IMR-90 (cell line): ENCODE data around the gene SFXN2. TPM values are rescaled to one million over a fixed set of nuclear protein-coding genes. Genes with fewer than 3 reads are reported as not detected.

Experiments
- ATAC-seq: fragments of 200-7000 bp; cut with Tn5 transposase; 2 replicates; pipeline ENCODE4 v1.9.1; 2020; ENCODE audit warnings: low read depth, mild to moderate bottlenecking, moderate library complexity
- BruUV-seq: library from RNA; stranded (reverse); fragments of 400-500 nt; replicated peaks from 2 replicates; lab custom pipeline; 2021; lab: Mats Ljungman, UMichigan
- CTCF ChIA-PET: fragments of 300-600 bp; formaldehyde crosslinking; extraction: SDS; loops from one replicate; lab custom pipeline; 2021; ENCODE audit warnings: antibody characterized with exemption; lab: Yijun Ruan, JAX
- POLR2A ChIA-PET: fragments of 300-600 bp; sonication (Branson Sonifier 250); formaldehyde crosslinking; loops from one replicate; lab custom pipeline; 2022; ENCODE audit warnings: antibody characterized with exemption; ENCODE audit not compliant: unreplicated experiment; lab: Charles Lee
- DNase-seq: peaks from one replicate; pipeline ENCODE4 v3.0.0; 2013
- H2AFZ ChIP-seq: replicated peaks from 2 replicates; pipeline ENCODE3; 2013; ENCODE audit warnings: low read length, mild to moderate bottlenecking; ENCODE audit not compliant: poor library complexity
- H2AK5ac ChIP-seq: 2 replicates; pipeline ENCODE4 v1.6.1; 2013; ENCODE audit warnings: low read depth, low read length, inconsistent platforms
- H2AK9ac ChIP-seq: replicated peaks from 2 replicates; pipeline ENCODE3; 2013; ENCODE audit warnings: mild to moderate bottlenecking, low read depth, low read length, moderate library complexity; ENCODE audit not compliant: poor library complexity
- H2BK120ac ChIP-seq: 2 replicates; pipeline ENCODE4 v1.6.1; 2013; ENCODE audit warnings: low read depth, low read length, inconsistent platforms
- H2BK15ac ChIP-seq: 3 replicates; pipeline ENCODE4 v1.6.1; 2013; ENCODE audit warnings: low read depth, low read length, inconsistent platforms
- H2BK20ac ChIP-seq: 2 replicates; pipeline ENCODE4 v1.6.1; 2013; ENCODE audit warnings: low read depth, mild to moderate bottlenecking, inconsistent platforms, low read length, moderate library complexity
- H2BK5ac ChIP-seq: 2 replicates; pipeline ENCODE4 v1.6.1; 2013; ENCODE audit warnings: mild to moderate bottlenecking, low read depth, low read length, inconsistent platforms; ENCODE audit not compliant: poor library complexity, severe bottlenecking
- H3K14ac ChIP-seq: replicated peaks from 2 replicates; pipeline ENCODE4 v1.6.1; 2013; ENCODE audit warnings: low read depth, low read length, inconsistent platforms
- H3K18ac ChIP-seq: 2 replicates; pipeline ENCODE4 v1.6.1; 2013; ENCODE audit warnings: low read depth, low read length, control low read depth
- H3K23ac ChIP-seq: 2 replicates; pipeline ENCODE4 v1.6.1; 2013; ENCODE audit warnings: low read depth, low read length, inconsistent platforms
- H3K27ac ChIP-seq: 2 replicates; pipeline ENCODE4 v1.5.1; 2013; ENCODE audit warnings: mild to moderate bottlenecking, control low read depth, low read length; ENCODE audit not compliant: insufficient read depth
- H3K27me3 ChIP-seq: 2 replicates; pipeline ENCODE4 v1.6.1; 2013; ENCODE audit warnings: low read length; ENCODE audit not compliant: control insufficient read depth, insufficient read depth
- H3K36me3 ChIP-seq: 2 replicates; pipeline ENCODE4 v1.6.1; 2013; ENCODE audit warnings: low read length, mixed read lengths; ENCODE audit not compliant: control insufficient read depth, insufficient read depth
- H3K4ac ChIP-seq: 2 replicates; pipeline ENCODE4 v1.6.1; 2013; ENCODE audit warnings: low read depth, low read length, inconsistent platforms
- H3K4me1 ChIP-seq: 2 replicates; pipeline ENCODE4 v1.6.1; 2013; ENCODE audit warnings: low read length, mixed read lengths; ENCODE audit not compliant: control insufficient read depth, insufficient read depth
- H3K4me2 ChIP-seq: 2 replicates; pipeline ENCODE4 v1.6.1; 2013; ENCODE audit warnings: low read depth, mild to moderate bottlenecking, control low read depth, low read length, moderate library complexity
- H3K4me3 ChIP-seq: 2 replicates; pipeline ENCODE4 v1.5.1; 2013; ENCODE audit warnings: low read depth, mild to moderate bottlenecking, control low read depth, low read length, moderate library complexity; ENCODE audit not compliant: insufficient read depth
- H3K56ac ChIP-seq: 2 replicates; pipeline ENCODE4 v1.6.1; 2013; ENCODE audit warnings: low read length, inconsistent platforms; ENCODE audit not compliant: insufficient read depth; ENCODE audit errors: extremely low read depth
- H3K79me1 ChIP-seq, 2 experiments: 2 replicates each; pipeline ENCODE4 v1.6.1; 2013; ENCODE audit warnings: low read length in 2 of 2, inconsistent platforms in 1 of 2, low read depth in 1 of 2
- H3K9ac ChIP-seq: 2 replicates; pipeline ENCODE4 v1.6.1; 2013; ENCODE audit warnings: low read depth, low read length, control low read depth
- H3K9me1 ChIP-seq: 2 replicates; pipeline ENCODE4 v1.6.1; 2013; ENCODE audit warnings: low read length, inconsistent platforms; ENCODE audit not compliant: insufficient read depth
- H3K9me3 ChIP-seq: 2 replicates; pipeline ENCODE4 v1.6.1; 2013; ENCODE audit warnings: low read length; ENCODE audit not compliant: control insufficient read depth, insufficient read depth
- H4K20me1 ChIP-seq: 2 replicates; pipeline ENCODE4 v1.6.1; 2013; ENCODE audit warnings: low read length, inconsistent platforms; ENCODE audit not compliant: insufficient read depth
- H4K5ac ChIP-seq: 2 replicates; pipeline ENCODE4 v1.6.1; 2013; ENCODE audit warnings: mild to moderate bottlenecking, low read depth, low read length, control low read depth
- H4K8ac ChIP-seq, 2 experiments: 2 replicates each; pipeline ENCODE4 v1.6.1; 2013; ENCODE audit warnings: low read depth in 2 of 2, low read length in 2 of 2, control low read depth in 1 of 2, inconsistent platforms in 1 of 2
- H4K91ac ChIP-seq: 2 replicates; pipeline ENCODE4 v1.6.1; 2013; ENCODE audit warnings: low read depth, low read length, inconsistent platforms; ENCODE audit not compliant: insufficient read depth
- POLR2A ChIP-seq: IDR thresholded peaks from 2 replicates; pipeline ENCODE4 v1.6.1; 2012; ENCODE audit warnings: mild to moderate bottlenecking, low read depth, low read length
- RAD21 ChIP-seq: IDR thresholded peaks from 2 replicates; pipeline ENCODE4 v1.6.1; 2012; ENCODE audit warnings: low read length, improper control_type of control experiment
- WGBS, 2 experiments: methylation state at CpG; one replicate each; pipeline versions ENCODE4 v1.1.5 to v1.1.7; 2013; ENCODE audit warnings: missing lambda C conversion rate in 2 of 2; ENCODE audit not compliant: insufficient read length in 1 of 2; ENCODE audit errors: extremely low coverage in 2 of 2; 5-methylcytosine and 5-hydroxymethylcytosine counted together
- dilution Hi-C: fragments of 300-500 bp; cut with HindIII; formaldehyde crosslinking; loops from one replicate; pipeline ENCODE4 v1.14.3; 2018; ENCODE audit warnings: low sequenced_read_pairs; ENCODE audit not compliant: unreplicated experiment
- in situ Hi-C: fragments of 300-500 bp; cut with MboI; formaldehyde crosslinking; loops from 3 replicates; pipeline ENCODE4 v1.14.3; 2019; ENCODE audit warnings: low sequenced_read_pairs, inconsistent platforms, mixed read lengths
- intact Hi-C: fragments of 100-400 bp; cut with micrococcal nuclease; formaldehyde crosslinking; loops from 2 replicates; pipeline ENCODE4 v1.10.0; 2022
- polyA plus RNA-seq, 3 experiments: library from polyadenylated mRNA; depleted of rRNA; stranded (reverse); fragments of >200 nt; gene quantifications; 2 replicates each; pipeline ENCODE4 v1.2.3, GENCODE V29; 2012; ENCODE audit warnings: low replicate concordance in 1 of 3
- total RNA-seq: library from RNA; depleted of rRNA; stranded (reverse); fragments of >200 nt; gene quantifications from 2 replicates; pipeline ENCODE4 v1.2.3, GENCODE V29; 2012

Gene SFXN2
- total and polyA plus RNA-seq, 2 of the 4 experiments (the other 2 are of a cell fraction) = 6.9 to 11.7 TPM

DNA sequence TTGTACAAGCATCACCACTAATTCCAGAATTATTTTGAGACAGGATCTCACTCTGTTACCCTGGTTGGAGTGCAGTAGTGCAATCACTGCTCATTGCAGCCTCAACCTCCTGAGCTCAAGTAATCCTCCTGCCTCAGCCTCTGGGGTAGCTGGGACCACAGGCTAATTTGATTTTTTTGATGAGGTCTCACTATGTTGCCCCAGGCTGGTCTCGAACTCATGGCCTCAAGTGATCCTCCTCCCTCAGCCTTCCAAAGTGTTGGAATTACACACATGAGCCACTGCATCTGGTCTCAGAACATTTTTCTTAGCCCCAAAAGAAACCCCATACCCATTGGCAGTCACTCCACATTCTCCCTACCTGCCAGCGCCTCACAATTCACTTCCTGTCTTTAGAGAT, 25.8 kb downstream of the SFXN2 start:
- WGBS, 2 experiments = no CpG with 5 or more reads among the region's 2 CpGs
- intact Hi-C loops = loop anchor here (5.0 kb wide), 1 partner anchor 42 kb away; no protein-coding TSS in a partner anchor

More for the DNA sequence above, 25.8 kb downstream of the SFXN2 start:
- Histone ChIP-seq H2BK5ac (no peak overlapping the region), H3K4me1 (no peaks in the 10 kb centered on the region), H2BK20ac (no peak overlapping the region), H4K5ac (no peak overlapping the region), H3K27me3 (no peaks in the 10 kb centered on the region), H2AK9ac (no peak overlapping the region), H2AK5ac (no peak overlapping the region), H4K91ac (no peak overlapping the region), H3K27ac (no peak overlapping the region), H3K4me3 (no peak overlapping the region), H3K9ac (no peak overlapping the region), H4K20me1 (peaks cover 5% of the 10 kb centered on the region; the same call in 1 of the 2 replicates), H3K18ac (no peak overlapping the region), H3K9me1 (peaks cover 12% of the 10 kb centered on the region; the same call in 1 of the 2 replicates), H3K23ac (no peak overlapping the region), H3K36me3 (peaks cover 3% of the 10 kb centered on the region), H2BK120ac (no peak overlapping the region), H3K4ac (no peak overlapping the region), H3K79me1 (peaks cover 11 to 14% of the 10 kb centered on the region in 2 experiments), H3K4me2 (no peak overlapping the region), H3K56ac (no peak overlapping the region), H4K8ac (no peak overlapping the region), H3K9me3 (no peaks in the 10 kb centered on the region), H2AFZ (no peak overlapping the region), H2BK15ac (no peak overlapping the region), H3K14ac (no peak overlapping the region)
- DNase-seq = no peak
- POLR2A ChIA-PET = no interaction called here
- in situ Hi-C loops (no loop called here), dilution Hi-C loops (no loop called here)
- no peak for ATAC-seq
- TF ChIP-seq RAD21 (no peak), POLR2A (no peak)
- CTCF ChIA-PET = no interaction called here
- BruUV-seq = no TSS peak
